ENCODE data around the gene PRKCE. TPM values are rescaled to one million over a fixed set of nuclear protein-coding genes. Genes with fewer than 3 reads are reported as not detected.

The PRKCE gene
- polyA plus RNA-seq, 1 of the 3 experiments (the other 2 are of a cell fraction) = 16.3 TPM

- CTCF ChIA-PET = interaction anchor here (1.5 kb wide), 1 partner anchor 11 kb away, joined by 3 read pairs; no protein-coding TSS in a partner anchor
Observed at GRCh38 chr2:46194856-46195255, 543.4 kb downstream of the PRKCE start.

DNA sequence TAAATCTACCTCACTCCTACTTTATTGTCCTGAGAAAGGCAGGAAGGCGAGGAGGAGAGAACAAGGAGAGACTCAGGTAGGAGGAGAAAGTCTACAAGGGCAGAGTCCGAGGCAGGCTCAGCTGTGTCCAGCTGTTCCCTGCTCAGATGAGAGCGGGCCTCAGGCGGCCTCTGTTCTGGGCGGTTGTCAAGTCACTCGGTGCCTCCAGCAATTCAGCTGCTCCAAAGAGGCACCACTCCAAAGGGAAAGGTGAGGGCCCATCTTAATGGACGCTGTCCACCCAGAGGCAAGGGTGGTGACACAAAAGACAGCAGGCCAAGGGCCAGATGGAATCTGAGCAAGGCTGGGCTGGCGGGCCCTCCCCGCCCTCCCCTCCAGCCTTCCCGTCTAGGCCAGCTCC lies 544.3 kb downstream of the PRKCE start:
- no peaks in the 10 kb centered on the region for H3K79me2 ChIP-seq (ENCODE audit: insufficient read depth)
- no peaks in the 10 kb centered on the region for H4K20me1 ChIP-seq (ENCODE audit: insufficient read depth)
- H3K9ac ChIP-seq = no peak overlapping the region
- H3K4me3 ChIP-seq (ENCODE audit: low read depth in 2 of 2, low read length in 1 of 2) = no peak overlapping the region
- peaks cover 4% of the 10 kb centered on the region for H3F3A ChIP-seq (replicated peaks; ENCODE audit: insufficient read depth)
- H3K27ac ChIP-seq (ENCODE audit: low read depth in 2 of 2, low read length in 1 of 2) = no peak overlapping the region
- H3K4me2 ChIP-seq = no peak overlapping the region
- peaks cover 0 to 7% of the 10 kb centered on the region in 2 experiments; a peak in 1 of 4 replicates for H3K4me1 ChIP-seq (ENCODE audit: control insufficient read depth in 1 of 2, insufficient read depth in 2 of 2, low read depth in 1 of 2, low read length in 1 of 2)
- POLR2A ChIA-PET = no interaction called here
- H2AFZ ChIP-seq (ENCODE audit: low read depth) = no peak overlapping the region
- H3K27me3 ChIP-seq (ENCODE audit: insufficient read depth) = no peaks in the 10 kb centered on the region
- no peaks in the 10 kb centered on the region for H3K36me3 ChIP-seq (replicated peaks in 1 of 2; ENCODE audit: control insufficient read depth in 1 of 2, insufficient read depth in 2 of 2, low read length in 1 of 2)
- CTCF ChIA-PET = no interaction called here
- no peaks in the 10 kb centered on the region for H3K9me2 ChIP-seq
- TF ChIP-seq ZBTB33 (IDR thresholded peaks at IDR 0.05; ENCODE audit: borderline replicate concordance, low read depth) = no peak
- no peak for TF ChIP-seq FOSL2 (IDR thresholded peaks at IDR 0.05; ENCODE audit: borderline replicate concordance, low read depth)
- TF ChIP-seq MAX (IDR thresholded peaks at IDR 0.05; ENCODE audit: low read depth) = no peak
- TF ChIP-seq RCOR1 (IDR thresholded peaks at IDR 0.05; ENCODE audit: low read length) = no peak
- no peak for TF ChIP-seq CTCF (IDR thresholded peaks at IDR 0.05)
- 90% methylated on average over 10 of the region's 10 CpGs for WGBS (ENCODE audit: low lambda C conversion rate)
- no peaks in the 10 kb centered on the region for H3K9me3 ChIP-seq
- no peak for DNase-seq

More at GRCh38 chr2:46194856-46195255, 543.4 kb downstream of the PRKCE start:
- 52% methylated on average over 2 of the region's 2 CpGs for WGBS (ENCODE audit: low lambda C conversion rate)
- H3K9me3 ChIP-seq = no peaks in the 10 kb centered on the region
- no peaks in the 10 kb centered on the region for H3K27me3 ChIP-seq (ENCODE audit: insufficient read depth)
- no peak overlapping the region for H3K9ac ChIP-seq
- no peak overlapping the region for H3K4me2 ChIP-seq
- peaks cover 5% of the 10 kb centered on the region for H3F3A ChIP-seq (replicated peaks; ENCODE audit: insufficient read depth)
- no peak for TF ChIP-seq MXI1 (IDR thresholded peaks at IDR 0.05; ENCODE audit: low read depth, low read length)
- TF ChIP-seq EZH2phosphoT487 (IDR thresholded peaks at IDR 0.05; ENCODE audit: borderline replicate concordance, low read depth) = no peak
- TF ChIP-seq IRF3 (IDR thresholded peaks at IDR 0.05; ENCODE audit: low read depth, low read length) = no peak
- peak; percentile 9 for DNase-seq
- no peaks in the 10 kb centered on the region for H4K20me1 ChIP-seq (ENCODE audit: insufficient read depth)
- H3K4me3 ChIP-seq (ENCODE audit: low read depth in 2 of 2, low read length in 1 of 2) = no peak overlapping the region
- H2AFZ ChIP-seq (ENCODE audit: low read depth) = no peak overlapping the region
- no peaks in the 10 kb centered on the region for H3K9me2 ChIP-seq
- peaks cover 0 to 7% of the 10 kb centered on the region in 2 experiments; a peak in 1 of 4 replicates for H3K4me1 ChIP-seq (ENCODE audit: control insufficient read depth in 1 of 2, insufficient read depth in 2 of 2, low read depth in 1 of 2, low read length in 1 of 2)
- H3K27ac ChIP-seq (ENCODE audit: low read depth in 2 of 2, low read length in 1 of 2) = no peak overlapping the region
- POLR2A ChIA-PET = no interaction called here
- no peaks in the 10 kb centered on the region for H3K79me2 ChIP-seq (ENCODE audit: insufficient read depth)
- no peaks in the 10 kb centered on the region for H3K36me3 ChIP-seq (replicated peaks in 1 of 2; ENCODE audit: control insufficient read depth in 1 of 2, insufficient read depth in 2 of 2, low read length in 1 of 2)

All from SK-N-SH (cell line).